Activated CD8-positive, alpha-beta memory T cell treated with anti-CD3 and anti-CD28 coated beads, Interleukin-2, amount 10 ng/mL, durations not matched to agents 7 days and 5 days (primary cell): ENCODE data around the gene BMERB1. TPM values are rescaled to one million over a fixed set of nuclear protein-coding genes. Genes with fewer than 3 reads are reported as not detected.
"Not testable (repeated sequence)": the region's sequence is repeated elsewhere in the genome, so short reads cannot be mapped to it uniquely, and the experiment has no call there.

Source experiments
- ATAC-seq: fragments of 150-1000 bp; cut with Tn5 transposase; one replicate; pipeline ENCODE4 v1.10.0; 2021; ENCODE audit warnings: moderate library complexity
- CTCF ChIA-PET: fragments of 350-600 bp; sonication (Branson Sonifier 250); formaldehyde crosslinking; loops from one replicate; lab custom pipeline; 2021; ENCODE audit warnings: antibody characterized with exemption; lab: Charles Lee
- DNase-seq: peaks from one replicate; pipeline ENCODE4 v3.0.0-alpha.2; 2020
- H3K27ac Mint-ChIP-seq: one replicate; pipeline ENCODE4 v1.8.0; 2021; ENCODE audit warnings: mild to moderate bottlenecking, mixed read lengths
- H3K27me3 Mint-ChIP-seq: one replicate; pipeline ENCODE4 v1.8.0; 2021; ENCODE audit warnings: mixed read lengths
- H3K36me3 Mint-ChIP-seq: one replicate; pipeline ENCODE4 v1.8.0; 2021; ENCODE audit warnings: mild to moderate bottlenecking, mixed read lengths
- H3K4me1 Mint-ChIP-seq: one replicate; pipeline ENCODE4 v1.8.0; 2021; ENCODE audit warnings: mixed read lengths
- H3K4me3 Mint-ChIP-seq: one replicate; pipeline ENCODE4 v1.8.0; 2021; ENCODE audit warnings: mild to moderate bottlenecking, moderate library complexity, mixed read lengths
- H3K9me3 Mint-ChIP-seq: one replicate; pipeline ENCODE4 v1.8.0; 2022; ENCODE audit warnings: low read depth, mixed read lengths
- total RNA-seq, 2 experiments: library from RNA; stranded (reverse); gene quantifications; one replicate each; pipeline ENCODE4 v1.2.3, GENCODE V29; 2021

BMERB1 gene
- total RNA-seq, 2 experiments from 2014 or later = 4.5 to 11.9 TPM

- H3K4me1 Mint-ChIP-seq = peaks cover 13% of the 10 kb centered on the region
Observed at GRCh38 chr16:15435216-15435864, 952 bp downstream of the BMERB1 start.

GRCh38 chr16:15439102-15439501 is 4.7 kb downstream of the BMERB1 start:
- H3K27me3 Mint-ChIP-seq = peaks cover 21% of the 10 kb centered on the region
- ATAC-seq (no peak), DNase-seq (no peak)
- no peaks in the 10 kb centered on the region for H3K36me3 Mint-ChIP-seq
- CTCF ChIA-PET = no interaction called here
- no peak overlapping the region for H3K27ac Mint-ChIP-seq
- H3K4me1 Mint-ChIP-seq = peaks cover 10% of the 10 kb centered on the region
- no peaks in the 10 kb centered on the region for H3K9me3 Mint-ChIP-seq
- H3K4me3 Mint-ChIP-seq = no peak overlapping the region

More at GRCh38 chr16:15435216-15435864, 952 bp downstream of the BMERB1 start:
- DNase-seq (no peak), ATAC-seq (no peak)
- CTCF ChIA-PET = interaction anchor here (0.6 to 1.3 kb wide), 3 partner anchors 10 to 454 kb away, joined by 3 read pairs; no protein-coding TSS in a partner anchor
- Mint-ChIP-seq H3K27me3 (peaks cover 27% of the 10 kb centered on the region), H3K4me3 (peak overlapping the region; percentile 75), H3K27ac (no peak overlapping the region), H3K36me3 (no peaks in the 10 kb centered on the region), H3K9me3 (no peaks in the 10 kb centered on the region)

DNA sequence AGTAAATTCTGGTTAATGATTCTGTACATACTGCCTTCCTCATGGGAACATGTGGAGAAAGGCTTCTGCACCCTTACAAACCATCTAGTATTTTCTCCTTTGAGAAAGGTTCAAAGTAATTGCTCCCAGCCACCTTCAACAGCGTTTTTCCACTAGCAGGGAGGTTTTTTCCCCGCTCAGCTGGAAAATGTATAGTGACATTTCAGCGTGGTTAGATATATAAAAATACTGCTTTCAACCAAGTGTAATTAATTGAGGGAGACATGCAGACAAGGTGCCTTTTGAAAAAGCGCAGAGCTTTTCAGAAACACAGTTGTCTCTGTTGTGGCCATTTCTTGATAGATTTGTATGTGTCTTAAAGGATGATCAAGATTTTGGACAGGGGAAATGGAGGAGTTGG is 5.1 kb downstream of the BMERB1 start:
- peaks cover 19% of the 10 kb centered on the region for H3K27me3 Mint-ChIP-seq
- ATAC-seq (no peak), DNase-seq (no peak)
- no peak overlapping the region for H3K4me3 Mint-ChIP-seq
- H3K36me3 Mint-ChIP-seq = no peaks in the 10 kb centered on the region
- no peaks in the 10 kb centered on the region for H3K9me3 Mint-ChIP-seq
- H3K27ac Mint-ChIP-seq = no peak overlapping the region
- CTCF ChIA-PET = no interaction called here
- H3K4me1 Mint-ChIP-seq = peaks cover 8% of the 10 kb centered on the region

- Mint-ChIP-seq H3K27me3 (peaks cover 8% of the 10 kb centered on the region), H3K4me1 (peaks cover under 1% of the 10 kb centered on the region), H3K4me3 (no peak overlapping the region), H3K9me3 (no peaks in the 10 kb centered on the region), H3K27ac (no peak overlapping the region), H3K36me3 (peaks cover 2% of the 10 kb centered on the region)
- ATAC-seq = no peak
- CTCF ChIA-PET = no interaction called here
- no peak for DNase-seq
Observed at GRCh38 chr16:15440852-15441251, 6.5 kb downstream of the BMERB1 start.

GRCh38 chr16:15442140-15442539 is 7.8 kb downstream of the BMERB1 start:
- ATAC-seq, H3K4me3 Mint-ChIP-seq: not testable (repeated sequence)

GRCh38 chr16:15443753-15444152 is 9.4 kb downstream of the BMERB1 start:
- H3K4me3 Mint-ChIP-seq = no peak overlapping the region
- H3K4me1 Mint-ChIP-seq = no peaks in the 10 kb centered on the region
- no peaks in the 10 kb centered on the region for H3K9me3 Mint-ChIP-seq
- peaks cover 2% of the 10 kb centered on the region for H3K36me3 Mint-ChIP-seq
- DNase-seq (no peak), ATAC-seq (no peak)
- CTCF ChIA-PET = interaction anchor here (1.0 kb wide), 1 partner anchor 18 kb away, joined by 3 read pairs; no protein-coding TSS in a partner anchor
- H3K27me3 Mint-ChIP-seq = peaks cover 3% of the 10 kb centered on the region
- H3K27ac Mint-ChIP-seq = no peak overlapping the region

More at GRCh38 chr16:15442140-15442539, 7.8 kb downstream of the BMERB1 start:
- H3K9me3 Mint-ChIP-seq, DNase-seq, H3K36me3 Mint-ChIP-seq, H3K4me1 Mint-ChIP-seq, H3K27ac Mint-ChIP-seq, CTCF ChIA-PET, H3K27me3 Mint-ChIP-seq: not testable (repeated sequence)

- DNase-seq = no peak
- no peaks in the 10 kb centered on the region for H3K4me1 Mint-ChIP-seq
- H3K27ac Mint-ChIP-seq = no peak overlapping the region
- H3K4me3 Mint-ChIP-seq = no peak overlapping the region
- H3K36me3 Mint-ChIP-seq = peaks cover 2% of the 10 kb centered on the region
- no peak for ATAC-seq
- CTCF ChIA-PET = interaction anchor here (1.0 kb wide), 1 partner anchor 18 kb away, joined by 3 read pairs; no protein-coding TSS in a partner anchor
- no peaks in the 10 kb centered on the region for H3K9me3 Mint-ChIP-seq
- peaks cover 3% of the 10 kb centered on the region for H3K27me3 Mint-ChIP-seq
Observed at GRCh38 chr16:15444264-15444663, 9.9 kb downstream of the BMERB1 start.

- Mint-ChIP-seq H3K9me3 (no peaks in the 10 kb centered on the region), H3K4me1 (no peaks in the 10 kb centered on the region), H3K4me3 (no peak overlapping the region), H3K27ac (no peak overlapping the region), H3K36me3 (peaks cover 2% of the 10 kb centered on the region), H3K27me3 (no peaks in the 10 kb centered on the region)
- DNase-seq = no peak
- no peak for ATAC-seq
- CTCF ChIA-PET = no interaction called here
Observed at GRCh38 chr16:15445450-15445849, 11.1 kb downstream of the BMERB1 start.

DNA sequence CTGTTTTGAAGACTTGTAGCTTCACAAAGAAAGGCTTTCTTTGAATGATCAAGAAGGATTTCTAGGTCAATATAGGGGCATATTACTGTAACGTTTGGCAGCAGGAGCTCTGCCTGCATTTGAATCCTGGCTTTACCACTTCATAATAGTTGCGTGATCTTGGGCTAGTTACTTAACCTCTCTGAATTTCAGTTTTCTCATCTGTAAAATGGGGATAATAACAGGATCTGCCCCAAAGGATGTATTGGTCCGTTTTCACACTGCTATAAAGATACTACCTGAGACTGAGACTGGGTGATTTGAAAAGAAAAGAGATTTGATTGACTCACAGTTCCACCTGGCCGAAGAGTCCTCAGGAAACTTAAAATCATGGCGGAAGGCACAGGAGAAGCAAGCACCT is 12.5 kb downstream of the BMERB1 start:
- peaks cover 2% of the 10 kb centered on the region for H3K27me3 Mint-ChIP-seq
- ATAC-seq = no peak
- H3K9me3 Mint-ChIP-seq = no peaks in the 10 kb centered on the region
- H3K4me1 Mint-ChIP-seq = no peaks in the 10 kb centered on the region
- no peak for DNase-seq
- CTCF ChIA-PET = no interaction called here
- no peak overlapping the region for H3K4me3 Mint-ChIP-seq
- peaks cover 2% of the 10 kb centered on the region for H3K36me3 Mint-ChIP-seq
- H3K27ac Mint-ChIP-seq = no peak overlapping the region

- H3K27me3 Mint-ChIP-seq = peaks cover 4% of the 10 kb centered on the region
- no peaks in the 10 kb centered on the region for H3K36me3 Mint-ChIP-seq
- H3K4me3 Mint-ChIP-seq = no peak overlapping the region
- CTCF ChIA-PET = no interaction called here
- no peaks in the 10 kb centered on the region for H3K9me3 Mint-ChIP-seq
- DNase-seq = no peak
- no peaks in the 10 kb centered on the region for H3K4me1 Mint-ChIP-seq
- H3K27ac Mint-ChIP-seq = no peak overlapping the region
- no peak for ATAC-seq
Observed at GRCh38 chr16:15450624-15451023, 16.2 kb downstream of the BMERB1 start.

DNA sequence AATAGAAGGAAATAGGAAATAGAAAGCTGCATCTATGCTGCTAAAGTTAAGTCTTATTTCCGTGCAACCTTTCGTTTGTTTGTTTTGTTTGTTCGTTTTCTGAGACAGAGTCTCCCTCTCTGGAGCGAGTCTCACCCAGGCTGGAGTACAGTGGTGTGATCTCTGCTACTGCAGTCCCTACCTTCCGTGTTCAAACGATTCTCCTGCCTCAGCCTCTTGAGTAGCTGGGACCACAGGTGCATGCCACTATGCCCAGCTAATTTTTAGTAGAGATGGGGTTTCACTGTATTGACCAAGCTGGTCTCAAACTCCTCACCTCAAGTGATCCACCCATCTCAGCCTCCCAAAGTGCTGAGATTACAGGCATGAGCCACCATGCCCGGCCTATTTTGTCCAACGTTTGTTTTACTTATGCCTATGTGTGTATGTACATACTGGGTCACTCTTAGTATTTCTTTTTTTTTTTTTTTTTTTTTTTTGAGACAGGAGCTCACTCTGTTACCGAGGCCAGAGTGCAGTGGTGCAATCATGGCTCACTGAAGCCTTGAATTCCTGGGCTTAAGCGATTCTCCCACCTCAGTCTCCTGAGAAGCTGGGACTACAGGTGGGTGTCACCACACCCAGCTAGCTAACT is 16.8 kb downstream of the BMERB1 start:
- Mint-ChIP-seq H3K27me3 (peaks cover 4% of the 10 kb centered on the region), H3K9me3 (no peaks in the 10 kb centered on the region), H3K27ac (no peak overlapping the region), H3K4me3 (no peak overlapping the region), H3K36me3 (no peaks in the 10 kb centered on the region), H3K4me1 (no peaks in the 10 kb centered on the region)
- DNase-seq (no peak), ATAC-seq (no peak)
- CTCF ChIA-PET = no interaction called here

DNA sequence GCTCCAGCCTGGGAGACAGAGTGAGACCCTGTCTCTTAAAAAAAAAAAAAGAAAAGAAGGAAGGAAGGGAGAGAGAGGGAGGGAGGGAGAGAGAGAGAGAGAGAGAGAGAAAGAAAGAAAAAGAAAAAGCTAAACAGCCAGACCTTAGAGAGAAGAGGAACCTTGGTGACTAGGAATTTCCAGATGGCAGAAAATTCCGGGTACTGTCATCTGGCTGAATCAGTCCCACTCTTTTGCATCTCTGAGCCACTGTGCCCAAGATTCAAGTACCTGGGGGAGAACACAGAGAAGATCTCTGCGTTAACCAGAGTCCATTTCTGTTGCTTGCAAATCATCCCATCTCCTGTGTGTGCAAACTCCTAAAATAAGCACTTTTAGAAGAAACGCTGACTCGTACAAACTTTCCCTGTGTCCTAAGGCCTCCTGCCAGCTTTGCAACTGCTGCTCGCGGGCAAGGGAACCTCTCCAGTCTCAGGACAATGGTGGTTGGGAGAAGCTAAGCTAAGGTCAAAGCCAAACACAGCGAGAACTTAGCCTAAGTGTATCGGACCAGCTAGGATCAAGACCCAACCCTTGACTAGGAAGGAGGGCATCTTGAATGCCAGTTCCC is 18.0 kb downstream of the BMERB1 start:
- DNase-seq (no peak), ATAC-seq (no peak)
- CTCF ChIA-PET = no interaction called here
- Mint-ChIP-seq H3K27ac (no peak overlapping the region), H3K27me3 (peaks cover 6% of the 10 kb centered on the region), H3K9me3 (no peaks in the 10 kb centered on the region), H3K4me1 (no peaks in the 10 kb centered on the region), H3K36me3 (no peaks in the 10 kb centered on the region), H3K4me3 (no peak overlapping the region)

DNA sequence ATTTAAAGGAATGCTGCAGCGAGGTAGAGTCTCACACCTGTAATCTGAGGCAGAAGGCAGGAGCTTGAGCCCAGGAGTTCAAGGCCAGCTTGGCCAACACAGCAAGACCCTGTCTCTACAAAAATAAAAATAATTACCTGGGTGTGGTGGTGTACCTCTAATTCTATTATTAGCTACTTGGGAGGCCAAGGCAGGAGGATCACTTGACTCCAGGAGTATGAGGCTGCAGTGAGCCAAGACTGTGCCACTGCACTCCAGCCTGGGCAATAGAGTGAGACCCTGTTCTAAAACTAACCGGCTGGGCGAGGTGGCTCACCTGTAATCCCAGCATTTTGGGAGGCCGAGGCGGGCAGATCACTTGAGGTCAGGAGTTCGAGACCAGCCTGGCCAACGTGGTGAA is 18.9 kb downstream of the BMERB1 start:
- H3K27ac Mint-ChIP-seq, H3K4me3 Mint-ChIP-seq, ATAC-seq, H3K36me3 Mint-ChIP-seq, H3K4me1 Mint-ChIP-seq, H3K9me3 Mint-ChIP-seq, CTCF ChIA-PET, DNase-seq: not testable (repeated sequence)
- peaks cover 13% of the 10 kb centered on the region for H3K27me3 Mint-ChIP-seq

DNA sequence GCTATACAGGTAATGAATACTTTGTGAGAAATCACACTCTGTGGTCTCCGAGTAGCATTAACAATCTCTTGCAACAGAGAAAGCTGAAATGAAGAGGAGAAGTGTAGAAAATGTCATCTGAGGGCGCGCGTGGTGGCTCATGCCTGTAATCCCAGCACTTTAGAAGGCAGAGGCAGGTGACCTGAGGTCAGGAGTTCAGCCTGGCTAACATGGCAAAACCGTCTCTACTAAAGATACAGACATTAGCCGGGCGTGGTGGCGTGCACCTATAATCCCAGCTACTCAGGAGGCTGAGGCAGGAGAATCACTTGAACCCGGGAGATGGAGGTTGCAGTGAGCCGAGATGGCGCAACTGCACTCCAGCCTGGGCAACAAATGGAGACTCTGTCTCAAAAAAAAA is 20.5 kb downstream of the BMERB1 start:
- CTCF ChIA-PET = not testable (repeated sequence)
- H3K27me3 Mint-ChIP-seq = peaks cover 13% of the 10 kb centered on the region

More for the DNA sequence above, 20.5 kb downstream of the BMERB1 start:
- H3K36me3 Mint-ChIP-seq, H3K27ac Mint-ChIP-seq, DNase-seq, H3K4me1 Mint-ChIP-seq, H3K4me3 Mint-ChIP-seq, H3K9me3 Mint-ChIP-seq, ATAC-seq: not testable (repeated sequence)
